OCI-M1 (cell line): Measurements from ENCODE around the gene PLTP.
"Not testable (repeated sequence)": the region's sequence is repeated elsewhere in the genome, so short reads cannot be mapped to it uniquely, and the experiment has no call there.

Experiments used
- DNase-seq: peaks from one replicate; lab custom pipeline; 2025; lab: John Stamatoyannopoulos, UW

The PLTP gene

GRCh38 chr20:45919542-45920399 lies 7.8 kb upstream of the PLTP start:
- DNase-seq = no peak

GRCh38 chr20:45918779-45919537 lies 7.0 kb upstream of the PLTP start:
- DNase-seq = no peak

- DNase-seq = no peak
Observed at GRCh38 chr20:45918182-45918737, 6.3 kb upstream of the PLTP start.

- no peak for DNase-seq
Observed at GRCh38 chr20:45917790-45918141, 5.8 kb upstream of the PLTP start.

- DNase-seq = no peak
Observed at GRCh38 chr20:45913116-45913515, 1.2 kb upstream of the PLTP start.

- no peak for DNase-seq
Observed at GRCh38 chr20:45912344-45912682, 358 bp upstream of the PLTP start.

GRCh38 chr20:45910670-45911485 lies 1.1 kb downstream of the PLTP start:
- peak; percentile 100 for DNase-seq

- no peak for DNase-seq
Observed at GRCh38 chr20:45909817-45910669, 1.9 kb downstream of the PLTP start.

- no peak for DNase-seq
Observed at GRCh38 chr20:45909336-45909808, 2.6 kb downstream of the PLTP start.

GRCh38 chr20:45908084-45908483 lies 3.9 kb downstream of the PLTP start:
- no peak for DNase-seq

- no peak for DNase-seq
Observed at GRCh38 chr20:45907219-45907948, 4.6 kb downstream of the PLTP start.

- no peak for DNase-seq
Observed at GRCh38 chr20:45905505-45906079, 6.4 kb downstream of the PLTP start.

- no peak for DNase-seq
Observed at GRCh38 chr20:45904583-45905504, 7.1 kb downstream of the PLTP start.

- DNase-seq = no peak
Observed at GRCh38 chr20:45902199-45902701, 9.7 kb downstream of the PLTP start.

- DNase-seq = not testable (repeated sequence)
Observed at GRCh38 chr20:45901332-45901731, 10.6 kb downstream of the PLTP start.

GRCh38 chr20:45899046-45899835 lies 12.7 kb downstream of the PLTP start:
- DNase-seq = no peak

GRCh38 chr20:45898285-45898684 lies 13.7 kb downstream of the PLTP start:
- DNase-seq = no peak

- DNase-seq = no peak
Observed at GRCh38 chr20:45897692-45898091, 14.3 kb downstream of the PLTP start.
